Colon (tissue), 2 donors: ENCODE data around the gene BORA.
"Not testable (repeated sequence)": the region's sequence is repeated elsewhere in the genome, so short reads cannot be mapped to it uniquely, and the experiment has no call there.

Experiments
- FAIRE-seq: peaks from 2 replicates; lab custom pipeline; 2012; peaks lifted over from hg19 to GRCh38; lab: Jason Lieb, UNC
- donor health status: control.
- donor health status: control.

Gene BORA

GRCh38 chr13:72727417-72728289 is at the start of gene BORA, which contains the start of gene MZT1:
Gene BORA, plus strand, starts transcription at chr13:72727923. Its CDS starts 1,018 bp downstream, at chr13:72728941.
Gene MZT1, minus strand, starts transcription at chr13:72727629. Its CDS starts 27 bp downstream, at chr13:72727602.
- FAIRE-seq, result peak; percentile 80

- no peak for FAIRE-seq
These were observed 49.4 kb upstream of the BORA start for GRCh38 chr13:72678312-72678711.

- no peak for FAIRE-seq
These were observed 47.4 kb upstream of the BORA start for GRCh38 chr13:72680353-72680752.

- FAIRE-seq, result no peak
These were observed 41.0 kb upstream of the BORA start for GRCh38 chr13:72686766-72687165.

GRCh38 chr13:72689181-72689696 is 38.5 kb upstream of the BORA start:
- FAIRE-seq, result no peak

GRCh38 chr13:72692884-72693514 is 34.7 kb upstream of the BORA start:
- no peak for FAIRE-seq

- no peak for FAIRE-seq
These were observed 33.9 kb upstream of the BORA start for GRCh38 chr13:72693832-72694231.

GRCh38 chr13:72694314-72694713 is 33.4 kb upstream of the BORA start:
- no peak for FAIRE-seq

GRCh38 chr13:72696579-72696978 is 31.1 kb upstream of the BORA start:
- no peak for FAIRE-seq

- no peak for FAIRE-seq
These were observed 29.6 kb upstream of the BORA start for GRCh38 chr13:72698164-72698563.

GRCh38 chr13:72700509-72700908 is 27.2 kb upstream of the BORA start:
- FAIRE-seq, result no peak

- no peak for FAIRE-seq
These were observed 10.9 kb upstream of the BORA start for GRCh38 chr13:72716776-72717175.

- FAIRE-seq, result not testable (repeated sequence)
These were observed 1.5 kb upstream of the BORA start for GRCh38 chr13:72726185-72726584.

GRCh38 chr13:72726726-72727416 is 852 bp upstream of the BORA start:
- FAIRE-seq, result no peak

GRCh38 chr13:72728290-72728605 is 525 bp downstream of the BORA start:
- no peak for FAIRE-seq

- FAIRE-seq, result no peak
These were observed 9.3 kb downstream of the BORA start for GRCh38 chr13:72737033-72737432.

GRCh38 chr13:72740015-72740414 is 12.3 kb downstream of the BORA start:
- no peak for FAIRE-seq

- FAIRE-seq, result no peak
These were observed 17.5 kb downstream of the BORA start for GRCh38 chr13:72745260-72745659.

- no peak for FAIRE-seq
These were observed 23.5 kb downstream of the BORA start for GRCh38 chr13:72751220-72751619.

- FAIRE-seq, result no peak
These were observed 26.4 kb downstream of the BORA start for GRCh38 chr13:72754111-72754510.

- FAIRE-seq, result no peak
These were observed 30.2 kb downstream of the BORA start for GRCh38 chr13:72757792-72758535.

GRCh38 chr13:72760189-72760588 is 32.5 kb downstream of the BORA start:
- no peak for FAIRE-seq
